ENCODE data around the gene SPTBN4.
"Not testable (repeated sequence)": the region's sequence is repeated elsewhere in the genome, so short reads cannot be mapped to it uniquely, and the experiment has no call there.

The SPTBN4 gene

GRCh38 chr19:40611900-40612698 is 145.3 kb downstream of the SPTBN4 start:
- DNase-seq (ENCODE audit: insufficient read length, low spot score): no peak
- FAIRE-seq: no peak

- FAIRE-seq (no peak), DNase-seq (ENCODE audit: insufficient read length, low spot score) (no peak)
Measured at GRCh38 chr19:40612831-40613689, 146.3 kb downstream of the SPTBN4 start.

- DNase-seq (ENCODE audit: insufficient read length, low spot score) (no peak), FAIRE-seq (no peak)
Measured at GRCh38 chr19:40613690-40614621, 147.2 kb downstream of the SPTBN4 start.

- DNase-seq (ENCODE audit: insufficient read length, low spot score) (peak; percentile 28), FAIRE-seq (no peak)
Measured at GRCh38 chr19:40614622-40615411, 148.0 kb downstream of the SPTBN4 start.

- FAIRE-seq (no peak), DNase-seq (ENCODE audit: insufficient read length, low spot score) (no peak)
Measured at GRCh38 chr19:40616178-40616577, 149.4 kb downstream of the SPTBN4 start.

GRCh38 chr19:40616941-40617340 is 150.1 kb downstream of the SPTBN4 start:
- DNase-seq (ENCODE audit: insufficient read length, low spot score) (no peak), FAIRE-seq (no peak)

GRCh38 chr19:40617961-40618360 is 151.2 kb downstream of the SPTBN4 start:
- DNase-seq (ENCODE audit: insufficient read length, low spot score) (no peak), FAIRE-seq (no peak)

GRCh38 chr19:40619333-40620160 is 152.7 kb downstream of the SPTBN4 start:
- FAIRE-seq (no peak), DNase-seq (ENCODE audit: insufficient read length, low spot score) (no peak)

- DNase-seq (ENCODE audit: insufficient read length, low spot score) (no peak), FAIRE-seq (no peak)
Measured at GRCh38 chr19:40620161-40620485, 153.3 kb downstream of the SPTBN4 start.

- DNase-seq (ENCODE audit: insufficient read length, low spot score): no peak
- FAIRE-seq: no peak
Measured at GRCh38 chr19:40621283-40621682, 154.5 kb downstream of the SPTBN4 start.

GRCh38 chr19:40621966-40622772 is 155.4 kb downstream of the SPTBN4 start:
- FAIRE-seq: no peak

GRCh38 chr19:40622773-40623075 is 155.9 kb downstream of the SPTBN4 start:
- DNase-seq (ENCODE audit: insufficient read length, low spot score) (no peak), FAIRE-seq (no peak)

More at GRCh38 chr19:40621966-40622772, 155.4 kb downstream of the SPTBN4 start:
- no peak for DNase-seq (ENCODE audit: insufficient read length, low spot score)

GRCh38 chr19:40623403-40624251 is 156.8 kb downstream of the SPTBN4 start:
- DNase-seq (ENCODE audit: insufficient read length, low spot score) (no peak), FAIRE-seq (no peak)

- not testable (repeated sequence) for FAIRE-seq; DNase-seq (ENCODE audit: insufficient read length, low spot score)
Measured at GRCh38 chr19:40624369-40625153, 157.8 kb downstream of the SPTBN4 start.

- no peak for FAIRE-seq
- DNase-seq (ENCODE audit: insufficient read length, low spot score): no peak
Measured at GRCh38 chr19:40625406-40626120, 158.8 kb downstream of the SPTBN4 start.

Measured in HTR-8/SVneo (cell line).